Measurements from ENCODE around the gene CNTNAP2.
"Not testable (repeated sequence)": the region's sequence is repeated elsewhere in the genome, so short reads cannot be mapped to it uniquely, and the experiment has no call there.

GRCh38 chr7:148078111-148078510 lies 1961.5 kb downstream of the CNTNAP2 start:
- not testable (repeated sequence) for TF ChIP-seq CTCF (IDR thresholded peaks at IDR 0.05; ENCODE audit: borderline replicate concordance, extremely low read depth, low read length, poor library complexity, severe bottlenecking); EZH2 (IDR thresholded peaks at IDR 0.05; ENCODE audit: borderline replicate concordance, low read depth, low read length, severe bottlenecking)
